IPS DF 6.9 (cell line): ENCODE results near the gene CORO2B.
"Not testable (repeated sequence)": the region's sequence is repeated elsewhere in the genome, so short reads cannot be mapped to it uniquely, and the experiment has no call there.

Source experiments
- DNase-seq: peaks from one replicate; pipeline ENCODE4 v3.0.0-alpha.2; 2013; ENCODE audit warnings: low read depth, low spot score
- H3K27ac ChIP-seq: one replicate; pipeline ENCODE4 v1.5.1; 2013; ENCODE audit warnings: low read length, control low read depth
- H3K27me3 ChIP-seq: 2 replicates; pipeline ENCODE4 v1.6.1; 2013; ENCODE audit warnings: mild to moderate bottlenecking, low read length; ENCODE audit not compliant: control insufficient read depth, insufficient read depth
- H3K36me3 ChIP-seq: 2 replicates; pipeline ENCODE4 v1.6.1; 2013; ENCODE audit warnings: low read length; ENCODE audit not compliant: control insufficient read depth, insufficient read depth
- H3K4me1 ChIP-seq: 2 replicates; pipeline ENCODE4 v1.6.1; 2013; ENCODE audit warnings: low read length; ENCODE audit not compliant: control insufficient read depth, insufficient read depth
- H3K4me3 ChIP-seq: 2 replicates; pipeline ENCODE4 v1.5.1; 2013; ENCODE audit warnings: mild to moderate bottlenecking, low read length
- H3K9me3 ChIP-seq: 2 replicates; pipeline ENCODE4 v1.6.1; 2013; ENCODE audit warnings: low read length, inconsistent platforms; ENCODE audit not compliant: control insufficient read depth, insufficient read depth
- WGBS: extraction: QIAGEN DNeasy Blood & Tissue Kit; methylation state at CpG from one replicate; pipeline ENCODE4 v1.1.7; 2013; ENCODE audit warnings: mixed read lengths, missing lambda C conversion rate; ENCODE audit not compliant: insufficient read length, insufficient coverage; 5-methylcytosine and 5-hydroxymethylcytosine counted together

Gene CORO2B

DNA sequence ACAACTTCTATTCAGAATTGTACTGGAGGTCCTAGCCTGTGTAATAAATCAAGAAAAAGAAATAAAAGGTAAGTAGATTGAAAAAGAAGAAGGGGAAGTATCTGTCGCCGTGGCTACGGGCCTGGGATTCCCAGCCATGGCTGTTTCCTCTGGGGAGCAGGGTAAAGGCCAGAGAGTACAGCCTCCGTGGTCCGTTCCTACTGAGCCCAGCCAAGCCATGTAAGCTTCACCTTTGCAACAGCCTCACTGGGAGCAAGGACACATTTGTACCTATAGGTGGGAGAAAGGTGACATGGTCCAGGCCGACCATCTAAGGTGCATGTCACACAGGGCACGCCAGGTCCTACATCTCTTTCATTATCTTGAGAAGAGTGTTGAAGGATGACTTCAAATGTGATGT, 170.6 kb downstream of the CORO2B start:
- H3K4me1 ChIP-seq = no peaks in the 10 kb centered on the region
- no CpG with 5 or more reads among the region's 7 CpGs for WGBS
- no peak for DNase-seq
- no peaks in the 10 kb centered on the region for H3K9me3 ChIP-seq
- H3K36me3 ChIP-seq = no peaks in the 10 kb centered on the region
- no peak overlapping the region for H3K4me3 ChIP-seq
- no peak overlapping the region for H3K27ac ChIP-seq
- H3K27me3 ChIP-seq = no peaks in the 10 kb centered on the region

DNA sequence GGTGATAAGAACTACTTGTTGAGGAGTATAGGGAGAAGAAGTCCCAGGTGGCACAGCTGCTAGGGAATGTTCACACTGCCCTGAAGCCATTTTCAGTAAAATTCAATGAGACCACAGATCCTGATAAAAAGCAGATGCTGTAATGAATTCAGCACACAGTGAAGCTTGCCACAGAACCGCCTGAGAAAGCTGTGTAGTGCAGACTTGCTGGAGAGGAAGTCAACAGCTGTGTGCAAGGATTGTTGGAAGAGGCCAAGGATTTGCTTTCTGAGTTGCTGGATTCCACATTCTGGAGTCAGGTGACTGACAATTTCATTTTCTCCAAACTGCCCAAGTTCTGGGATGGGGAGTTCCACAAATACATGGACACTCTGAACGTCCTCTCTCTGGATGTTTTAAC, 171.0 kb downstream of the CORO2B start:
- no peaks in the 10 kb centered on the region for H3K4me1 ChIP-seq
- no peak for DNase-seq
- no CpG with 5 or more reads among the region's 2 CpGs for WGBS
- no peaks in the 10 kb centered on the region for H3K27me3 ChIP-seq
- no peak overlapping the region for H3K4me3 ChIP-seq
- H3K27ac ChIP-seq = no peak overlapping the region
- H3K36me3 ChIP-seq = no peaks in the 10 kb centered on the region
- H3K9me3 ChIP-seq = no peaks in the 10 kb centered on the region

DNA sequence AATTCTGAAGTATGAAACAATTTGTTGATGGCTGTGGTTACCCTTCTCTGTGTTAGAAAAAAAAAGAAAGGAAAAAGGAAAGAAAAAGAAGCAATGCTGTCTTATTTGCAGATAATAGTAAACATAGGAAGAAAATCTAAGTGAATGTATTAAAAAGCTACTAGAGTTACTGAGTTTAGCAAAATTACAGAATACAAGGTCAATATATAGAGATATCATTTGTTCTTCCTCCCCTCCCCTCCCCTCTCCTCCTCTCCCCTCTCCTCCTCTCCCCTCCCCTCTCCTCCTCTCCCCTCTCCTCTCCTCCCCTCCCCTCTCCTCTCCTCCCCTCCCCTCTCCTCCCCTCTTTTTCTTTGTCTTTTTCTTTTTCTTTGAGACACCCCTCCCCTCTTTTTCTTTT, 172.8 kb downstream of the CORO2B start:
- no peak overlapping the region for H3K4me3 ChIP-seq
- H3K27ac ChIP-seq = no peak overlapping the region
- no peaks in the 10 kb centered on the region for H3K4me1 ChIP-seq
- no peaks in the 10 kb centered on the region for H3K9me3 ChIP-seq
- no peaks in the 10 kb centered on the region for H3K36me3 ChIP-seq
- H3K27me3 ChIP-seq = no peaks in the 10 kb centered on the region
- DNase-seq = no peak

DNA sequence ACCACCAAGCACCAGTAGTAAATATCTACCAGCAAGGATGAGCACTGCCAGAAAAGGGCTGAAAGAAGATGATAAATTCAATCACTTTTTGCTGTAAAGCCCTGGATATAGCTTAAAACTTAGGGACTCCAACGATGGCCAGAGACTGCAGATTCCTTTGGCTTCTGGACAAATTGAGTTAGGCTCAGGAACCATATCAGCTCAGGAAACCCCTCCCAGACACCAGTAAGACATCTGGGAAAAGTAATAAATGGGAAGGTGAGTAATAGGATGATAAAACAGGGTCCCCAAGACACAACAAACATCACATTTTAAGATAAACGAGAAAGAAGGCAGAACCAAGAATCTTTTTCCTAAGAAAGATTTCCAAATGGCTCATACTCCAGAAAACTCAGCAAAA, 176.9 kb downstream of the CORO2B start:
- WGBS = no CpG with 5 or more reads among the region's 2 CpGs
- Histone ChIP-seq H3K36me3 (no peaks in the 10 kb centered on the region), H3K4me3 (no peak overlapping the region), H3K9me3 (no peaks in the 10 kb centered on the region), H3K27ac (no peak overlapping the region), H3K27me3 (no peaks in the 10 kb centered on the region), H3K4me1 (no peaks in the 10 kb centered on the region)
- no peak for DNase-seq

DNA sequence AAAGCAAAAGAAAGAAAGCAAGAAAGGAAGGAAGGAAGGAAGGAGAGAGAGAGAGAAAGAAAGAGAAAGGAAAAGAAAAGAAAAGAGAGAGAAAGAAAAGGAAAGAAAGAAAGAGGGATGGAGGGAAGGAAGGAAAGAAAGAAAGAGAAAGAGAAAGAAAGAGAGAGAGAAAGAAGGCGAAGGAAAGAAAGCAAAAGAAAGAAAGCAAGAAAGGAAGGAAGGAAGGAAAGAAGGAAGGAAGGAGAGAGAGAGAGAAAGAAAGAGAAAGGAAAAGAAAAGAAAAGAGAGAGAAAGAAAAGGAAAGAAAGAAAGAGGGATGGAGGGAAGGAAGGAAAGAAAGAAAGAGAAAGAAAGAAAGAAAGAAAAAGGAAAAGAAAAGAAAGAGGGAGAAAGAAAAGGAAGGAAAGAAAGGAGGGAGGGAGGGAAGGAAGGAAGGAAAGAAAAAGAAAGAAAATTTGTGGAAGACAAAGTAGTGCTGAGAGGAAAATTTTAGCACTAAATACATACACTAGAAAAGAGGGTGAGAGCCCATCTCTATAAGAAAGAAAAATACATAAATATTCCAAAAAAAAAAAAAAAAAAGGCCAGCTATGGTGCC, 181.3 kb downstream of the CORO2B start:
- not testable (repeated sequence) for H3K27ac ChIP-seq, H3K9me3 ChIP-seq, H3K27me3 ChIP-seq, DNase-seq, H3K4me1 ChIP-seq, H3K36me3 ChIP-seq, H3K4me3 ChIP-seq
- no CpG with 5 or more reads among the region's 1 CpG for WGBS

DNA sequence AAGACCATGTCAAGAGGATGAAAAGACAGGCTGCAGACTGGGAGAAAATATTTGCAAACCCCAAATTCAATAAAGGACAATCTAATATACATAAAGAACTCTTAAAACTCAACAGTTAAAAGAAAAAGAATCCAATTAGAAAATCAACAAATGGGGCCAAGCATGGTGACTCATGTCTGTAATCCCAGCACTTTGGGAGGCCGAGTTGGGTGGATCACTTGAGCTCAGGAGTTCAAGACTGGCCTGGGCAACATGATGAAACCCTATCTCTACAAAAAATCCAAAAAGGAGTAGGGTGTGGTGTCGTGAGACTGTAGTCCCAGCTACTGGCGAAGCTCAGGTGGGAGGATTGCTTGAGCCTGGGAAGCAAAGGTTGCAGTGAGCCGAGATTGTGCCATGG, 184.3 kb downstream of the CORO2B start:
- H3K9me3 ChIP-seq = no peaks in the 10 kb centered on the region
- no peak overlapping the region for H3K27ac ChIP-seq
- H3K36me3 ChIP-seq = no peaks in the 10 kb centered on the region
- DNase-seq = no peak
- no peaks in the 10 kb centered on the region for H3K4me1 ChIP-seq
- no CpG with 5 or more reads among the region's 4 CpGs for WGBS
- H3K27me3 ChIP-seq = no peaks in the 10 kb centered on the region
- no peak overlapping the region for H3K4me3 ChIP-seq

DNA sequence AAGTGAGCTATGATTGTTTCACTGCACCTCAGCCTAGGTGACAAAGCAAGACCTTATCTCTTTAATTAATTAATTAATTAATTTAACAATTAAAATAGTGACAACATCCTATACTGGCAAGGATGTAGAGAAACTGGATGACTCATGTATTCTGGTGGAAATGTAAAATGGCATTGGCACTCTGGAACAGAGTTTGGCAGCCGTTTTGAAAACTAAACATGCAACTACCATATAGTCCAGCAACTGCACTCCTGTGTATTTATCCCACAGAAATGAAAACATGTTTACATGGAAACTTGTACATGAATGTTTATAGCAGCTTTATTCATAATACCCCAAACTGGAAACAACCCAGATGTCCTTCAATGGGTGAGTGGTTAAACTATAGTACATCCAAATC, 185.3 kb downstream of the CORO2B start:
- Histone ChIP-seq H3K27me3 (no peaks in the 10 kb centered on the region), H3K36me3 (no peaks in the 10 kb centered on the region), H3K27ac (no peak overlapping the region), H3K4me1 (no peaks in the 10 kb centered on the region), H3K9me3 (no peaks in the 10 kb centered on the region), H3K4me3 (no peak overlapping the region)
- WGBS = no CpG with 5 or more reads among the region's 1 CpG
- DNase-seq = no peak

DNA sequence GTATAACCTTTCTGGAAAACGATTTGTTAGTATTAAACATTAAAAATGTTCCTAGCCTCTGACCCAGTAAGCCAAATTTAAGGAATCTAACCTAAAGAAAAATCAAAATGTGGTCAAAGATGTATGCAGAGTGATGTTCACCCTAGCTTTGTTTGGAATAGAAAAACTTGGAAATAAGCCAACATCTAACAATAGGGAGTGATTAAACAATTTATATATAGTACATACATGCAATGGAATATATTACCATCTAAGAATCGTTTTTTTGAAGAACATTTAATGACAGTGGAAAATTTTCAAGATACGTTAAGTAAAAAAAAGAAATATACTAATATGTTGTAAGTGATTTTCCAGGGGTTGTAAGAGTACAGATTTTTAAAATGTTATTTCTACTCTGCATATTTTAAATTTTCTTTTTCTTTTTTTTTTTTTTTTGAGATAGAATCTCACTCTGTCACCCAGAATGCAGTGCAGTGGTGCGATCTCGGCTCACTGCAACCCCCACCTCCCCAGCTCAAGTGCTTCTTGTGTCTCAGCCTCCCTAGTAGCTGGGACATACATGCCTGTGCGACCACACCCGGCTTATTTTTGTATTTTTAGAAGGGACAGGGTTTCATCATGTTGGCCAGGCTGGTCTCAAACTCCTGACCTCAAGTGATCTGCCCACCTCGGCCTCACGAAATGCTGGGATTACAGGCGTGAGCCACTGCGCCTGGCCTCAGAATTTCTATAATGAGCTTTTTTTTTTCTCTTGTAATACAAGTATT, 187.0 kb downstream of the CORO2B start:
- no peak overlapping the region for H3K27ac ChIP-seq
- no peaks in the 10 kb centered on the region for H3K9me3 ChIP-seq
- DNase-seq = no peak
- no peaks in the 10 kb centered on the region for H3K4me1 ChIP-seq
- no CpG with 5 or more reads among the region's 11 CpGs for WGBS
- no peaks in the 10 kb centered on the region for H3K36me3 ChIP-seq
- no peak overlapping the region for H3K4me3 ChIP-seq
- no peaks in the 10 kb centered on the region for H3K27me3 ChIP-seq

DNA sequence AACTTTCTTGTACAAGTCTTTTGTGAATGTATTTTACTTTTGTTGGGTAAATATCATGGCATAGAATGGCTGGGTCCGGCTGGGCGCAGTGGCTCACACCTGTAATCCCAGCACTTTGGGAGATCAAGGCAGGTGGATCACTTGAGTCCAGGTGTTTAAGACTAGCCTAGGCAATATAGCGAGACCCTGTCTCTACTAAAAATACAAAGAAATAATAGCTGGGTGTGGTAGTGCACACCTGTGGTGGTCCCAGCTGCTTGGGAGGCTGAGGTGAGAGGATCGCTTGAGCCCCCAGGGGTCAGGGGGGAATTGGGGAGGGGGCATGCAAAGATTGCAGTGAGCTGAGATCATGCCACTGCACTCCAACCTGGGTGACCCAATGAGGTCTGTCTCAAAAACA, 189.0 kb downstream of the CORO2B start:
- Histone ChIP-seq H3K27ac (no peak overlapping the region), H3K27me3 (no peaks in the 10 kb centered on the region), H3K9me3 (no peaks in the 10 kb centered on the region), H3K4me1 (no peaks in the 10 kb centered on the region), H3K4me3 (no peak overlapping the region), H3K36me3 (no peaks in the 10 kb centered on the region)
- WGBS = no CpG with 5 or more reads among the region's 4 CpGs
- no peak for DNase-seq

DNA sequence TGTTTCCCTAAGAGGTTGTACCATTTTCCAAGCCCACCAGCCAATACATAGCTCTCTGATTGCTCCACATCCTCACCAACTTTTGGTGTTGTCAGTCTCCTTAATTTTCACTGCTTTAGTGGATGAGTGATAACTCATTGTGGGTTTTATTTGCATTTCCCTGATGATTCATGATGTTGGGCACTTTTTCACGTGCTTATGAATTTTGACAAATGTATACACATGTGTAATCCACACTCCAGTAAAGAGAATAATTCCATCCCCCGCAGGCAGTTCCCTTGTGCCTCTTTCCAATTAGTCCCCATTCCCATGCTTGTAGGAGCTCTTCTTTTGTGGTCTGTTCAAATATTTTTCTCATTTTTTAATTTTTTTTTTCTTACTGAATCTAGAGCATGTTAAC, 189.5 kb downstream of the CORO2B start:
- Histone ChIP-seq H3K4me1 (no peaks in the 10 kb centered on the region), H3K9me3 (no peaks in the 10 kb centered on the region), H3K27ac (no peak overlapping the region), H3K4me3 (no peak overlapping the region), H3K36me3 (no peaks in the 10 kb centered on the region), H3K27me3 (no peaks in the 10 kb centered on the region)
- no CpG with 5 or more reads among the region's 2 CpGs for WGBS
- no peak for DNase-seq

DNA sequence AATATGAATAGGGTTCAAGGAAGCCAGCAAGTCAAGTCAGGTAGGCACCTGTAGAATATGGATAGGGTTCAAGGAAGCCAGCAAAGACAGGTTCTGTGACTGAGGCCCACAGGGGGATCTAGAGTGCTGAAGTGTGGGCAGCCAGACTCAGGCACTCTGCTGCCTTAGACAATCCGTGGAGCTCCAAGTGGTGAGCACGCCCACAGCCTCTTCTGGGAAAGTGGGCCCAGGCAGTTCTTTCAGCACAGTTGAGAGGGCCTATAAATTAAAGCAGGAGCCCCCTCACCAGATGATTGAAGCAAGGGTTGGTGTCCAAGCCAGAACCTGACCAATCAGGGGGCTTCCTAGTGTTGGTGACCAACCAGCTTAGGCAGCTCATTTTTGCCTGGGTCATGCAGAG, 190.9 kb downstream of the CORO2B start:
- Histone ChIP-seq H3K27ac (no peak overlapping the region), H3K36me3 (no peaks in the 10 kb centered on the region), H3K9me3 (no peaks in the 10 kb centered on the region), H3K4me3 (no peak overlapping the region), H3K27me3 (no peaks in the 10 kb centered on the region), H3K4me1 (no peaks in the 10 kb centered on the region)
- WGBS = no CpG with 5 or more reads among the region's 2 CpGs
- DNase-seq = no peak
